ENCODE results near the gene SLFN13.
"Not testable (repeated sequence)": the region's sequence is repeated elsewhere in the genome, so short reads cannot be mapped to it uniquely, and the experiment has no call there.

Gene SLFN13

GRCh38 chr17:35460354-35460851, 11.8 kb upstream of the SLFN13 start:
- Histone ChIP-seq H4K20me1 (ENCODE audit: insufficient read depth) (no peaks in the 10 kb centered on the region), H3K27me3 (ENCODE audit: insufficient read depth, low read depth) (no peaks in the 10 kb centered on the region), H3K27ac (no peak overlapping the region), H3K4me2 (peak overlapping the region; percentile 24; the same call in 1 of the 2 replicates), H2AFZ (ENCODE audit: low read depth) (peak overlapping the region; percentile 50; the same call in 1 of the 2 replicates), H3K36me3 (ENCODE audit: insufficient read depth) (no peaks in the 10 kb centered on the region), H3K4me3 (IDR thresholded peaks at IDR 0.05; ENCODE audit: insufficient read depth, low read depth, low read length) (no peak overlapping the region), H3K79me2 (ENCODE audit: insufficient read depth, low read depth) (no peaks in the 10 kb centered on the region), H3K4me1 (ENCODE audit: low read depth, poor library complexity, severe bottlenecking) (peaks cover 7% of the 10 kb centered on the region), H3K9ac (peak overlapping the region; percentile 4; the same call in 1 of the 2 replicates)
- TF ChIP-seq, protein P1, sequence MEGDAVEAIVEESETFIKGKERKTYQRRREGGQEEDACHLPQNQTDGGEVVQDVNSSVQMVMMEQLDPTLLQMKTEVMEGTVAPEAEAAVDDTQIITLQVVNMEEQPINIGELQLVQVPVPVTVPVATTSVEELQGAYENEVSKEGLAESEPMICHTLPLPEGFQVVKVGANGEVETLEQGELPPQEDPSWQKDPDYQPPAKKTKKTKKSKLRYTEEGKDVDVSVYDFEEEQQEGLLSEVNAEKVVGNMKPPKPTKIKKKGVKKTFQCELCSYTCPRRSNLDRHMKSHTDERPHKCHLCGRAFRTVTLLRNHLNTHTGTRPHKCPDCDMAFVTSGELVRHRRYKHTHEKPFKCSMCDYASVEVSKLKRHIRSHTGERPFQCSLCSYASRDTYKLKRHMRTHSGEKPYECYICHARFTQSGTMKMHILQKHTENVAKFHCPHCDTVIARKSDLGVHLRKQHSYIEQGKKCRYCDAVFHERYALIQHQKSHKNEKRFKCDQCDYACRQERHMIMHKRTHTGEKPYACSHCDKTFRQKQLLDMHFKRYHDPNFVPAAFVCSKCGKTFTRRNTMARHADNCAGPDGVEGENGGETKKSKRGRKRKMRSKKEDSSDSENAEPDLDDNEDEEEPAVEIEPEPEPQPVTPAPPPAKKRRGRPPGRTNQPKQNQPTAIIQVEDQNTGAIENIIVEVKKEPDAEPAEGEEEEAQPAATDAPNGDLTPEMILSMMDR (conservative IDR thresholded peaks at IDR 0.05; ENCODE audit: low read depth, low read length) = no peak

DNA sequence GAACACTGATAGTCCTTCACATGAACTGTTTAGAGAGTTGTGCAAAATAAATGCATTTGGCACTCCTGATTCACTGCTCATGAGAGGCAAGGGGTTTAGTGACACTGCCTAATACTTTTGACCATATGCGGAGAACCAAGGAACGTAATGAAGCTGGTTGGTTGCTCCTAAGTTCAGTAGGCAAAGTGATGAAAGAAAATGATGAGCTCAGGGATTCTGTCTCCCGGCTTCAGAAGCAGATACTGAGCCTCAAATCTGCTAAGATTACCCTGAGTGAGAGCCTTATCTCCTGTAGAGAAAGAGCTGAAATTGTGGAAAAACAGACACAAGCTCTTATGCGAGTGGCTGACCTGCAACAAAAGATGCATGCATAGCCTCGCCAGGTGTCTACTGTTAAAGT, 5.5 kb upstream of the SLFN13 start:
- H3K27ac ChIP-seq; H3K4me3 ChIP-seq (IDR thresholded peaks at IDR 0.05; ENCODE audit: insufficient read depth, low read depth, low read length); H2AFZ ChIP-seq (ENCODE audit: low read depth); H3K9ac ChIP-seq; H3K79me2 ChIP-seq (ENCODE audit: insufficient read depth, low read depth); H3K27me3 ChIP-seq (ENCODE audit: insufficient read depth, low read depth); H3K4me1 ChIP-seq (ENCODE audit: low read depth, poor library complexity, severe bottlenecking); H4K20me1 ChIP-seq (ENCODE audit: insufficient read depth); H3K36me3 ChIP-seq (ENCODE audit: insufficient read depth); H3K4me2 ChIP-seq: not testable (repeated sequence)

- Histone ChIP-seq H3K36me3 (ENCODE audit: insufficient read depth) (no peaks in the 10 kb centered on the region), H3K9ac (no peak overlapping the region), H2AFZ (ENCODE audit: low read depth) (no peak overlapping the region), H4K20me1 (ENCODE audit: insufficient read depth) (no peaks in the 10 kb centered on the region), H3K4me1 (ENCODE audit: low read depth, poor library complexity, severe bottlenecking) (no peaks in the 10 kb centered on the region), H3K4me2 (no peak overlapping the region), H3K27me3 (ENCODE audit: insufficient read depth, low read depth) (no peaks in the 10 kb centered on the region), H3K79me2 (ENCODE audit: insufficient read depth, low read depth) (no peaks in the 10 kb centered on the region), H3K27ac (no peak overlapping the region), H3K4me3 (IDR thresholded peaks at IDR 0.05; ENCODE audit: insufficient read depth, low read depth, low read length) (no peak overlapping the region)
- TF ChIP-seq, protein P1 (conservative IDR thresholded peaks at IDR 0.05; ENCODE audit: low read depth, low read length) = no peak
These were observed 4.6 kb upstream of the SLFN13 start for GRCh38 chr17:35453171-35453570.

GRCh38 chr17:35449371-35449931, 885 bp upstream of the SLFN13 start:
- Histone ChIP-seq H3K4me2 (no peak overlapping the region), H3K4me3 (IDR thresholded peaks at IDR 0.05; ENCODE audit: insufficient read depth, low read depth, low read length) (no peak overlapping the region), H2AFZ (ENCODE audit: low read depth) (no peak overlapping the region), H3K27me3 (ENCODE audit: insufficient read depth, low read depth) (no peaks in the 10 kb centered on the region), H4K20me1 (ENCODE audit: insufficient read depth) (no peaks in the 10 kb centered on the region), H3K27ac (no peak overlapping the region), H3K79me2 (ENCODE audit: insufficient read depth, low read depth) (no peaks in the 10 kb centered on the region), H3K9ac (no peak overlapping the region), H3K36me3 (ENCODE audit: insufficient read depth) (no peaks in the 10 kb centered on the region), H3K4me1 (ENCODE audit: low read depth, poor library complexity, severe bottlenecking) (peaks cover 9% of the 10 kb centered on the region)
- TF ChIP-seq, protein P1 (conservative IDR thresholded peaks at IDR 0.05; ENCODE audit: low read depth, low read length) = no peak

DNA sequence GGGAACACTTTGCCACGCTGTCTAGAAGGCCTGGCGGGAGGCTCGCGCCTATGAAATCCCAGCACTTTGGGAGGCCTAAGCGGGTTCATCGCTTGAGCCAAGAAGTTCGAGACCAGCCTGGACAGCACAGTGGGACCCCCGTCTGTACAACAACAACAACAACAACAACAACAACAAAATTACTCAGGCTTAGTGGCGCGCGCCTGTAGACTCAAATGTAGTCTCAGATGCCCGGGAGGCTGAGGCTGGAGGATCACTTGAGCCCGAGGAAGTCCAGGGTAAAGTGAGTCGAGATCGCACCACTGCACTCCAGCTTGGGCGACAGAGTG, 297 bp upstream of the SLFN13 start:
- Histone ChIP-seq H3K4me3 (IDR thresholded peaks at IDR 0.05; ENCODE audit: insufficient read depth, low read depth, low read length) (no peak overlapping the region), H3K4me2 (peak overlapping the region; percentile 59), H3K36me3 (ENCODE audit: insufficient read depth) (no peaks in the 10 kb centered on the region), H3K9ac (no peak overlapping the region), H2AFZ (ENCODE audit: low read depth) (peak overlapping the region; percentile 99), H3K27me3 (ENCODE audit: insufficient read depth, low read depth) (no peaks in the 10 kb centered on the region), H3K4me1 (ENCODE audit: low read depth, poor library complexity, severe bottlenecking) (peaks cover 9% of the 10 kb centered on the region), H3K79me2 (ENCODE audit: insufficient read depth, low read depth) (no peaks in the 10 kb centered on the region), H4K20me1 (ENCODE audit: insufficient read depth) (no peaks in the 10 kb centered on the region), H3K27ac (no peak overlapping the region)
- TF ChIP-seq, protein P1 (conservative IDR thresholded peaks at IDR 0.05; ENCODE audit: low read depth, low read length) = no peak
